Activated CD8-positive, alpha-beta memory T cell treated with anti-CD3 and anti-CD28 coated beads for 48 hours (primary cell): ENCODE results near the gene KCNQ1OT1.

Experiments used
- DNase-seq, 3 experiments: peaks; one replicate each; pipeline ENCODE4 v3.0.0-alpha.2; 2020; ENCODE audit warnings: low read depth in 2 of 3, low spot score in 2 of 3

Gene KCNQ1OT1

GRCh38 chr11:2703363-2704141, 3.8 kb upstream of the KCNQ1OT1 start:
- no peak for DNase-seq

- DNase-seq = no peak
Observed at GRCh38 chr11:2702771-2703362, 3.1 kb upstream of the KCNQ1OT1 start.

- no peak for DNase-seq
Observed at GRCh38 chr11:2701898-2702434, 2.2 kb upstream of the KCNQ1OT1 start.

- DNase-seq = no peak
Observed at GRCh38 chr11:2701230-2701629, 1.4 kb upstream of the KCNQ1OT1 start.

GRCh38 chr11:2700415-2701211, 819 bp upstream of the KCNQ1OT1 start:
- DNase-seq = peak in 1 of 3 experiments; percentile 18

GRCh38 chr11:2699185-2699530, 636 bp downstream of the KCNQ1OT1 start:
- DNase-seq = no peak

GRCh38 chr11:2698386-2699184, 1.2 kb downstream of the KCNQ1OT1 start:
- DNase-seq = no peak

GRCh38 chr11:2697866-2698265, 1.9 kb downstream of the KCNQ1OT1 start:
- no peak for DNase-seq

GRCh38 chr11:2696455-2696854, 3.3 kb downstream of the KCNQ1OT1 start:
- DNase-seq = no peak

- no peak for DNase-seq
Observed at GRCh38 chr11:2694995-2695939, 4.5 kb downstream of the KCNQ1OT1 start.

GRCh38 chr11:2694495-2694894, 5.3 kb downstream of the KCNQ1OT1 start:
- DNase-seq = no peak

- DNase-seq = no peak
Observed at GRCh38 chr11:2693271-2694261, 6.2 kb downstream of the KCNQ1OT1 start.

- no peak for DNase-seq
Observed at GRCh38 chr11:2691991-2692875, 7.6 kb downstream of the KCNQ1OT1 start.

- no peak for DNase-seq
Observed at GRCh38 chr11:2691355-2691761, 8.4 kb downstream of the KCNQ1OT1 start.

- DNase-seq = no peak
Observed at GRCh38 chr11:2690596-2691354, 9.0 kb downstream of the KCNQ1OT1 start.

- no peak for DNase-seq
Observed at GRCh38 chr11:2689651-2690575, 9.9 kb downstream of the KCNQ1OT1 start.
